VCaP (cell line): ENCODE results near the gene ADGRF5.

Experiments used
- H3K27ac ChIP-seq: fragments of 450-650 bp; 2 replicates; pipeline ENCODE4 v1.5.1; 2017
- CTCF ChIP-seq: fragments of 450-650 bp; conservative IDR thresholded peaks from 2 replicates; pipeline ENCODE4 v1.5.1; 2017; ENCODE audit warnings: mild to moderate bottlenecking, moderate library complexity

Gene ADGRF5

DNA sequence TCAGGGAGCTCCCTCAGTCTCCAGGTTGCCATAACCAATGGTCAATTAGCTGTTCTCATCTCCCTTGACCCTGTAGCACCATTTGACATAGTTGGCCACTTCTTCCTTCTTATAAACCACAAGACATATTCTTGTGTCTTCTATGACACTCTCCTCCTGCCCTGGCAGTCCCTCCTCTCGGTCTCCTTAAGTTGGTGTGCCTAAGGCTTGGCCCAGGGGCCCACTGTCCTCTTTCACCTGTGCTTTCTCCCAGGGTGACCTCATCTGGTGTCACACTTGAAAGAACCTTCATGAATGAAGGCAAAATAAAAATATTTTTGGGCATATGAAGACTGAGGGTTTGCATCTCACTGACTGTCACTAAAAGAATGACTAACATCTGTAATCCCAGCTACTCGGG is 9.7 kb upstream of the ADGRF5 start:
- no peak for TF ChIP-seq CTCF
- no peak overlapping the region for H3K27ac ChIP-seq

DNA sequence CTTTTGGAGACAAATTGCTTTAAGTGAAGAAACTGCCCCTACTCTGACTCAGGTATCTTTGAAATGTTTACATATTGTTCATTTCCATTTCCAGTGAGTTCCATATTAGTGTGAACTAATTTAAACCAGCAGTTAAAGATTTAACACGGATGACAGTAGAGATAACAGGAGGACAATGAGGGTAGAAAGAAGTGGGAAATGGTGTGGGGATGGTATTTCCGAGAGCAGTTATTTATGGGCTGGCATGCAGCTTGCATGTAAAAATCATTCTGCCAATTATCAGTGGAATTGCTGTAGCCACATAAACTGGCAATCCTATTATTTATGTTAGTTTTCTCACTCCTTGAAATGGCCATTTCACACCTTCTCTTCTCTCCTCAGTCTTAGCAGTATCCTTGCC is 8.6 kb upstream of the ADGRF5 start:
- no peak overlapping the region for H3K27ac ChIP-seq
- TF ChIP-seq CTCF, result no peak

DNA sequence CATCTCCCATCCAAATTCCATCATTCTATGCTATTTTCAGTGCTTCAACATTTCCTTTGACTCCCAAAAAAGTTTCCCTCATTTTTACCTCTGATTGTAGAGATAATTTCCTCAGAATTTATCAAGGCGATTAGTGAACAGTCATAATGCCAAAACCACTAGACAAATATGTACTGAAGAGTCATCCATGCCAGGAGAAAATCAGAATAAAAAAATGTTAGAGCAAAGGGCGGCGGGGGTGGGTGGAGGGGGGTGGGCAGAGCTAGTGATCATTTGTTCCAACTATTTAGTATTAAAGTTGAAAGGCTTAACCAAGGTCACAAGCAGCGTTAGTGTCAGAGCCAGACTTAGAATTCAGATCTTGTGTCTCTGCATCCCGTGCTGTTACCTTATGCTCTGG is 5.3 kb upstream of the ADGRF5 start:
- peak overlapping the region; percentile 63 for H3K27ac ChIP-seq
- no peak for TF ChIP-seq CTCF

- H3K27ac ChIP-seq, result peak overlapping the region; percentile 63
- no peak for TF ChIP-seq CTCF
Measured at GRCh38 chr6:46926481-46926880, 4.7 kb upstream of the ADGRF5 start.

DNA sequence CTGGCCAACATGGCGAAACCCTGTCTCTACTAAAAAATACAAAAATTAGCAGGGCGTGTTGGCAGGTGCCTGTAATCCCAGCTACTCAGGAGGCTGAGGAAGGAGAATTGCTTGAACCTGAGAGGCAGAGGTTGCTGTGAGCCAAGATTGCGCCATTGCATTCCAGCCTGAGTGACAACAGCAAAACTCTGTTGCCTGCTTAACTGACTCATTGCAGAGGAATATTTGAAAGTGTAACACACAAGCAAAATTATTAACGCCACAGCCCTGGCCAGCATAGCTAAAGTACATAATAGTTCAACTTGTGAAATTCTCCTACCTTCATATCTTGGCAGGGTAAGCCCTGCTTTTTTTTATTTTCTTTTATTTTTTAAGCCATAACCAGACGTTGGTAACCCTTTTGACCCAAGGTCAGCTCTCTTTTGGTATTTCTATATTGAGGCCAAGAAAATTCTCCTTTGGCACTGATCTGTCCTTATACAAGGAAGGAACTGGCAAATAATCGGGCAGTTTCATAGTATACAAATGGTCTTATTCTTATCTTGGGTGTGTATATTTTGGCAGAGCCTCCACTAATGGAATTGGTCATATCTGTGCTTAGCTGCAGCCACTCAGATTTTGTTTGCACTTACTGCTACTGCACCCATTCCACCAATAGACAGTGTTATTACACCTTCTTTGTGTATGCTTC is 4.0 kb upstream of the ADGRF5 start:
- peak overlapping the region; percentile 63 for H3K27ac ChIP-seq

GRCh38 chr6:46923476-46923875 is 1.7 kb upstream of the ADGRF5 start:
- H3K27ac ChIP-seq, result peak overlapping the region; percentile 14; the same call in 1 of the 2 replicates
- TF ChIP-seq CTCF, result no peak

More for the DNA sequence above, 4.0 kb upstream of the ADGRF5 start:
- no peak for TF ChIP-seq CTCF

DNA sequence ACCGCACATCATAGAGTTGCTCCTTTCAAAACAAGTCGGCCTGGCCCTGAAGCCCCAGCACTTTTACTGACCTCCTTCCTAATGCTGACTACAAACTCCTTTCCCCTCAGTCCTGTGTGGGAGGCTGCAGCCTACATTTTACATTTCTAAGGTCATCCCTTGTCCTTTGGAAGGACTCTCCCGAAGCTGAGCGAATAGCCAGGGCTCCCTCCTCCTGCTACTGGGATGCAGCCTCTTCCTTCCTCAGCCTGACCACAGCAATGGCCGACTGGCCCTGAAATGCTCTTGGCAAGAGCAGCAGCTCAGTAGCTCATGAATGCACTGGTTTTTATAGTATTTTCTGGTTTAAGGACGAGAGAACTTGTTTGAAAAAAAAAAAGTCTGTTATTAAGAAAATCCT is 679 bp downstream of the ADGRF5 start:
- TF ChIP-seq CTCF, result no peak
- no peak overlapping the region for H3K27ac ChIP-seq
